Fibroblast of skin of abdomen (primary cell): Measurements from ENCODE around the gene ABCB10.
A peak's percentile ranks its signal among the peaks of the same experiment; 100 is the strongest.
"Not testable (repeated sequence)": the region's sequence is repeated elsewhere in the genome, so short reads cannot be mapped to it uniquely, and the experiment has no call there.

ENCODE experiments used
- DNase-seq: peaks from one replicate; pipeline ENCODE4 v3.0.0-alpha.2; 2013

ABCB10 gene

GRCh38 chr1:229536982-229537381 is 21.5 kb downstream of the ABCB10 start:
- no peak for DNase-seq

- DNase-seq: peak; percentile 12
Measured at GRCh38 chr1:229535230-229535629, 23.3 kb downstream of the ABCB10 start.

- DNase-seq: no peak
Measured at GRCh38 chr1:229531326-229531725, 27.2 kb downstream of the ABCB10 start.

- DNase-seq: no peak
Measured at GRCh38 chr1:229529639-229530038, 28.9 kb downstream of the ABCB10 start.

- DNase-seq: no peak
Measured at GRCh38 chr1:229526695-229527094, 31.8 kb downstream of the ABCB10 start.

- no peak for DNase-seq
Measured at GRCh38 chr1:229523052-229523451, 35.5 kb downstream of the ABCB10 start.

- DNase-seq: peak; percentile 70
Measured at GRCh38 chr1:229514578-229515275, 43.8 kb downstream of the ABCB10 start.

- not testable (repeated sequence) for DNase-seq
Measured at GRCh38 chr1:229511625-229512024, 46.9 kb downstream of the ABCB10 start.

GRCh38 chr1:229511201-229511600 is 47.3 kb downstream of the ABCB10 start:
- not testable (repeated sequence) for DNase-seq

- no peak for DNase-seq
Measured at GRCh38 chr1:229509576-229509975, 48.9 kb downstream of the ABCB10 start.

- DNase-seq: no peak
Measured at GRCh38 chr1:229508823-229509337, 49.6 kb downstream of the ABCB10 start.

- DNase-seq: peak; percentile 98
Measured at GRCh38 chr1:229507951-229508822, 50.3 kb downstream of the ABCB10 start, which contains the start of gene NUP133. Gene NUP133 (minus strand): TSS chr1:229508341. CDS start chr1:229508249, 92 bp downstream.

- no peak for DNase-seq
Measured at GRCh38 chr1:229507502-229507901, 51.0 kb downstream of the ABCB10 start.

GRCh38 chr1:229506633-229507032 is 51.9 kb downstream of the ABCB10 start:
- no peak for DNase-seq

GRCh38 chr1:229495782-229496181 is 62.7 kb downstream of the ABCB10 start:
- DNase-seq: no peak

- DNase-seq: no peak
Measured at GRCh38 chr1:229487181-229487580, 71.3 kb downstream of the ABCB10 start.

GRCh38 chr1:229485318-229485717 is 73.2 kb downstream of the ABCB10 start:
- DNase-seq: no peak

GRCh38 chr1:229482511-229482910 is 76.0 kb downstream of the ABCB10 start:
- no peak for DNase-seq

GRCh38 chr1:229480495-229480894 is 78.0 kb downstream of the ABCB10 start:
- no peak for DNase-seq

- DNase-seq: no peak
Measured at GRCh38 chr1:229479660-229480399, 78.7 kb downstream of the ABCB10 start.

- DNase-seq: no peak
Measured at GRCh38 chr1:229478852-229479251, 79.7 kb downstream of the ABCB10 start.

GRCh38 chr1:229475859-229476258 is 82.6 kb downstream of the ABCB10 start:
- DNase-seq: not testable (repeated sequence)

GRCh38 chr1:229474509-229474908 is 84.0 kb downstream of the ABCB10 start:
- no peak for DNase-seq
